K562 (cell line): Measurements from ENCODE around the gene TDRD12. TPM values are rescaled to one million over a fixed set of nuclear protein-coding genes. Genes with fewer than 3 reads are reported as not detected.
A peak's percentile ranks its signal among the peaks of the same experiment; 100 is the strongest.

Experiments
- ASH1L ChIP-seq: fragments of 450-650 bp; IDR thresholded peaks from 2 replicates; pipeline ENCODE4 v1.6.1; 2018; ENCODE audit warnings: borderline replicate concordance, mild to moderate bottlenecking, low read depth; ENCODE audit not compliant: partially characterized antibody
- ETV5 ChIP-seq: sonication (generic); formaldehyde crosslinking; IDR thresholded peaks from 2 replicates; pipeline ENCODE4 v1.4.0; 2020; ENCODE audit warnings: low read depth, mild to moderate bottlenecking, missing genetic modification reagents
- FOS ChIP-seq: IDR thresholded peaks from 3 replicates; pipeline ENCODE4 v1.6.1; 2011; ENCODE audit not compliant: insufficient read length; ENCODE audit errors: extremely low read depth
- GABPB2 ChIP-seq: fragments of 250-450 bp; sonication (Bioruptor Pico); conservative IDR thresholded peaks from 2 replicates; pipeline ENCODE4 v1.5.1; 2021; ENCODE audit warnings: mild to moderate bottlenecking
- HNRNPK ChIP-seq: fragments of 200-400 bp; formaldehyde crosslinking; IDR thresholded peaks from one replicate; pipeline ENCODE4 v1.6.1; 2018; ENCODE audit warnings: mild to moderate bottlenecking, low read depth, low read length; ENCODE audit not compliant: poor library complexity, severe bottlenecking
- HOXB6 ChIP-seq: fragments of 250-450 bp; sonication (Bioruptor Pico); IDR thresholded peaks from 2 replicates; pipeline ENCODE4 v1.5.1; 2022; ENCODE audit warnings: mild to moderate bottlenecking, borderline replicate concordance
- MEF2D ChIP-seq: conservative IDR thresholded peaks from 2 replicates; pipeline ENCODE4 v1.6.1; 2016; ENCODE audit warnings: low read depth, missing genetic modification characterization, missing compliant biosample characterization
- MYC ChIP-seq, 2 experiments: fragments of 250-450 bp in 1 of 2; sonication (Bioruptor Pico) in 1 of 2; IDR thresholded peaks; 2 replicates each; pipeline versions ENCODE4 v1.5.1 to v1.6.1; 2012 to 2021; ENCODE audit warnings: low read depth in 2 of 2, borderline replicate concordance in 1 of 2, improper control_type of control experiment in 1 of 2, low read length in 1 of 2, mild to moderate bottlenecking in 1 of 2, moderate library complexity in 1 of 2
- NRF1 ChIP-seq, 2 experiments: fragments of 450-650 bp; IDR thresholded peaks in 1 of 2; conservative IDR thresholded peaks in 1 of 2; 2 replicates each; pipeline ENCODE4 v1.6.1; 2014; ENCODE audit warnings: mild to moderate bottlenecking in 2 of 2
- POLR2AphosphoS5 ChIP-seq: IDR thresholded peaks from 2 replicates; pipeline ENCODE4 v1.6.1; 2011; ENCODE audit warnings: mild to moderate bottlenecking, low read depth, low read length, moderate library complexity; ENCODE audit not compliant: control insufficient read depth, insufficient read depth
- POLR2B ChIP-seq: fragments of 450-650 bp; IDR thresholded peaks from 2 replicates; pipeline ENCODE4 v1.6.1; 2018; ENCODE audit warnings: low read depth; ENCODE audit not compliant: partially characterized antibody
- RCOR1 ChIP-seq, 2 experiments: IDR thresholded peaks; 2 replicates each; pipeline ENCODE4 v1.6.1; 2012; ENCODE audit warnings: low read depth in 2 of 2, low read length in 2 of 2, borderline replicate concordance in 1 of 2, improper control_type of control experiment in 1 of 2
- TAF7 ChIP-seq: fragments of 450-650 bp; IDR thresholded peaks from 2 replicates; pipeline ENCODE4 v1.6.1; 2016; ENCODE audit warnings: missing genetic modification characterization, missing compliant biosample characterization
- THRAP3 ChIP-seq: fragments of 450-650 bp; IDR thresholded peaks from 2 replicates; pipeline ENCODE4 v1.6.1; 2016; ENCODE audit warnings: mild to moderate bottlenecking, inconsistent platforms, borderline replicate concordance
- ZKSCAN1 ChIP-seq: fragments of 150-350 bp; IDR thresholded peaks from 2 replicates; pipeline ENCODE4 v1.6.1; 2016; ENCODE audit warnings: low read depth, low read length
- ZNF134 ChIP-seq: fragments of 250-450 bp; sonication (Bioruptor Pico); conservative IDR thresholded peaks from 2 replicates; pipeline ENCODE4 v1.4.0; 2020
- polyA plus RNA-seq, 8 experiments: library from polyadenylated mRNA; depleted of rRNA in 4 of 8; stranded (reverse) in 5 of 8; unstranded in 3 of 8; fragments of >200 nt; fragmentation: Nextera tagmentation in 2 of 8; fragmentation: Illumina TruSeq in 1 of 8; extraction: Ambion mirVana in 2 of 8; extraction: Trizol in 1 of 8; gene quantifications; 2 replicates each; pipeline versions ENCODE4 v1.2.1 to v1.2.3, GENCODE V29; 2011 to 2014; ENCODE audit warnings: inconsistent platforms in 1 of 8, missing spikeins in 1 of 8
- total RNA-seq, 7 experiments: library from RNA; depleted of rRNA in 6 of 7; stranded (reverse); fragments of >200 nt in 6 of 7; fragmentation: Illumina TruSeq in 2 of 7; extraction: Trizol in 2 of 7; gene quantifications; 2 replicates each; pipeline versions ENCODE4 v1.2.1 to v1.2.3, GENCODE V29; 2011 to 2021; ENCODE audit warnings: low replicate concordance in 1 of 7
- TF ChIP-seq, protein P1 (sequence below): fragments of 250-450 bp; sonication (Bioruptor Pico); IDR thresholded peaks from 2 replicates; pipeline ENCODE4 v1.5.0; 2021; ENCODE audit warnings: mild to moderate bottlenecking, moderate library complexity
- TF ChIP-seq, protein P2 (sequence below): fragments of 250-450 bp; sonication (Bioruptor Pico); IDR thresholded peaks from 2 replicates; pipeline ENCODE4 v1.8.0; 2021; ENCODE audit warnings: borderline replicate concordance, mild to moderate bottlenecking, moderate library complexity; ENCODE audit not compliant: poor library complexity, severe bottlenecking
- TF ChIP-seq, protein P3 (sequence below): sonication (generic); formaldehyde crosslinking; IDR thresholded peaks from 2 replicates; pipeline ENCODE4 v1.8.0; 2022; ENCODE audit warnings: mild to moderate bottlenecking, missing genetic modification reagents
- TF ChIP-seq, protein P4 (sequence below): fragments of 250-450 bp; sonication (Bioruptor Pico); IDR thresholded peaks from 2 replicates; pipeline ENCODE4 v1.5.0; 2021

TDRD12 gene
- total and polyA plus RNA-seq, 9 of the 15 experiments (the other 6 are each of a cell fraction or from before 2014, with no cell fraction given), result 0.03 TPM; not detected in 8

DNA sequence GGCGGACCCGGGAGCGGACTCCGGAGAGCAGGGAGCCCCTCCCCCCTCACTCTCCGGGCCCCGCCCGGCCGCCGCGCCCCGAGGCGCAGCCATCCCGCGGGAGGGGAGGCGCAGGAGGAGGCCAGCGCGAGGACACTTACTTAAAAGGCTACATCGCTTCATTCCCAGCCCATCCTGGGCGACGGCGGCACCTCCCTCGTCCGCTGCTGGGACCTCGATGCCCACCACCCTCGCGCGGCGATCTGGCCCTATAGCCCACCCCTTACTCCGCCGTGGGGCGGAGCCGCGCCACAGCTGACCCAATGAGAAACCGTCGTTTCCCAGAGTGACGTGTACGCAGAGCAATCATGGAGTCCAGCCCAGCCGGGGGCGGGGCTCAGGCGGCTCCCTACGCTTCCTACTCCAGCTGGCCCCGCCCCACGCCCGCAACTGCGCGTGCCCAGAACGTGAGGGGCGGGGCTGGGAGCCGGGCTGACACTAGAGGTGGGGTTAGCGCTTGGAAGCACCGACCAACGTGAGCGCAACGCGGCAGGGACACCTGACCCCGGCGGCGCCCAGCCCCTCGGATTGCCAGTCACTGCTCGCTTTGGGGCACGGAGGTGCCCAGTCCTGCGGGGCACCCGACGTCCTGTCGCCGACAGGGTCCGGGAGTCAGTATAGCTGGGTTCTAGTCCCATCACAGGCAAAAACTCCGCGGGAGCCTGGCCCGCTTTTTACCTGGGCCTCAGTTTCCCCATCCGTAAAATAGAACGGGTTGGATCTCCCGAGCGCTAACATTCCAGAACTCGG, 44.4 kb upstream of the TDRD12 start, which contains the start of gene ANKRD27 (continued):
- TF ChIP-seq ETV5 (CRISPR knock-in tag) (no peak), HOXB6 (CRISPR knock-in tag) (no peak), GABPB2 (CRISPR knock-in tag) (no peak), TAF7 (no peak), THRAP3 (no peak), HNRNPK (no peak), MEF2D (tag) (no peak), FOS (peak; percentile 95), RCOR1 (IDR thresholded peaks at IDR 0.05; ENCODE audit: borderline replicate concordance in 1 of 2, low read depth in 2 of 2, low read length in 2 of 2) (0 out of 4 replicates have a peak, but pooled peaks of 1 of the 2 experiments have one; percentile 3), MYC (IDR thresholded peaks at IDR 0.05; ENCODE audit: low read depth, low read length) (0 out of 2 replicates have a peak, but pooled peaks have one; percentile 32), MYC (CRISPR knock-in tag; IDR thresholded peaks at IDR 0.05; ENCODE audit: borderline replicate concordance, low read depth) (no peak), NRF1 (conservative IDR thresholded peaks at IDR 0.05 in 1 of 2, IDR thresholded peaks at IDR 0.05 in 1 of 2) (peak; percentile 89 to 91), POLR2B (no peak), POLR2AphosphoS5 (no peak), ZNF134 (CRISPR knock-in tag) (no peak), ASH1L (peak; percentile 88), ZKSCAN1 (0 out of 2 replicates have a peak, but pooled peaks have one; percentile 20)
- TF ChIP-seq, protein P1, sequence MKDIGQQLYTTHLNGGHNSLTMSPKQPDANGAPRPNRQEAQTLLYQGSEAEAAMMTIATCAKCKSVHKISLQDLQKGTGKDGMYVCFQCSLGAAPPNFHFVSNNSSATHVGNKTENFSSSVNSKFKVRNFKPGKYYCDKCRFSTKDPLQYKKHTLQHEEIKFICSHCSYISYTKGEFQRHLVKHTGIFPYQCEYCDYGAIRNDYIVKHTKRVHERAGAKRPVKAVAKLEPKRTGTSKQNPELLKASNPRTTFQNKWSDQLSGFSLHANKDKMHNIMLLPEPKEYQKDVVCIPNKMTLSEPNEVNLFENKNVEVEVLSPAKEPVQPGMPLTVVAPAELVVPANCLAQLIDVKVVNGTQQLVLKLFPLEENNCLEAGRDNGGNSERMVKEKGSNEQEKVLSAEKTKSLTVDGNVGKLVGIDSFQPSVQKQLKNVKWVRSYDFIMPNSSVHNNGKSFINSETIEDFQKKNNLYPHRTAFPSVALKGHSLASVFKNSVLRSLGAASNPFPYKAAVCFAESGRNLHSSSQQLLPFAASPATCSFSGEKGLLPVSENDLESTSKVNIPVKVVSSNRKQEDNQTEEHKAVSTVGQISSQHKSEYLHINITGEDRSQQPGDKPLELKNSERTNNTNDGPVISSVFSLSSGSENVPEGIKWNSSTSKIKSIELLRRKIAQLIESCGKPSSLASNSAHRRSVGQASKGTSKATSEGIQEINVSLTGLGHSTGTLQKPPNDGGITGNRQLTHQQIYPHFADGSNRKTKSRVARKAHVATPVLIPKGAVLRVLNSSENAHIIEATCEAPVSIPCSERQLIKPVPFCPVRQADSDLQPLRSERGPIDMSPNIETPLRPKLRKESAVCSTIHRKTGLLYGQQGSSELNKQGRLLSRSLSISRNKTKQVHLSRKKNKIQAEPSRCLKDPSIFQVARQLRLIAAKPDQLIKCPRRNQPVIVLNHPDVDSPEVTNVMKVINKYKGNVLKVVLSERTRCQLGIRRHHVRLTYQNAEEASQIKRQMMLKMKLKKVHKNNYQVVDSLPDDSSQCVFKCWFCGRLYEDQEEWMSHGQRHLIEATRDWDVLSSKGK (CRISPR knock-in tag), result no peak
- TF ChIP-seq, protein P2, sequence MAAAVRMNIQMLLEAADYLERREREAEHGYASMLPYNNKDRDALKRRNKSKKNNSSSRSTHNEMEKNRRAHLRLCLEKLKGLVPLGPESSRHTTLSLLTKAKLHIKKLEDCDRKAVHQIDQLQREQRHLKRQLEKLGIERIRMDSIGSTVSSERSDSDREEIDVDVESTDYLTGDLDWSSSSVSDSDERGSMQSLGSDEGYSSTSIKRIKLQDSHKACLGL (CRISPR knock-in tag), result no peak
- TF ChIP-seq, protein P3, sequence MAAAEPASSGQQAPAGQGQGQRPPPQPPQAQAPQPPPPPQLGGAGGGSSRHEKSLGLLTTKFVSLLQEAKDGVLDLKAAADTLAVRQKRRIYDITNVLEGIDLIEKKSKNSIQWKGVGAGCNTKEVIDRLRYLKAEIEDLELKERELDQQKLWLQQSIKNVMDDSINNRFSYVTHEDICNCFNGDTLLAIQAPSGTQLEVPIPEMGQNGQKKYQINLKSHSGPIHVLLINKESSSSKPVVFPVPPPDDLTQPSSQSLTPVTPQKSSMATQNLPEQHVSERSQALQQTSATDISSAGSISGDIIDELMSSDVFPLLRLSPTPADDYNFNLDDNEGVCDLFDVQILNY (CRISPR knock-in tag), result no peak
- TF ChIP-seq, protein P4, sequence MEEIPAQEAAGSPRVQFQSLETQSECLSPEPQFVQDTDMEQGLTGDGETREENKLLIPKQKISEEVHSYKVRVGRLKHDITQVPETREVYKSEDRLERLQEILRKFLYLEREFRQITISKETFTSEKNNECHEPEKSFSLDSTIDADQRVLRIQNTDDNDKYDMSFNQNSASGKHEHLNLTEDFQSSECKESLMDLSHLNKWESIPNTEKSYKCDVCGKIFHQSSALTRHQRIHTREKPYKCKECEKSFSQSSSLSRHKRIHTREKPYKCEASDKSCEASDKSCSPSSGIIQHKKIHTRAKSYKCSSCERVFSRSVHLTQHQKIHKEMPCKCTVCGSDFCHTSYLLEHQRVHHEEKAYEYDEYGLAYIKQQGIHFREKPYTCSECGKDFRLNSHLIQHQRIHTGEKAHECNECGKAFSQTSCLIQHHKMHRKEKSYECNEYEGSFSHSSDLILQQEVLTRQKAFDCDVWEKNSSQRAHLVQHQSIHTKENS (CRISPR knock-in tag), result no peak
